Tibial nerve (tissue), 4 donors: Measurements from ENCODE around the gene CXCL9. TPM values are rescaled to one million over a fixed set of nuclear protein-coding genes. Genes with fewer than 3 reads are reported as not detected.

Source experiments
- DNase-seq, 2 donors: peaks; one replicate each; pipeline ENCODE4 v3.0.0-alpha.2; 2019; ENCODE audit warnings: low spot score in 2 of 2
- H3K27ac ChIP-seq, 4 donors: fragments of 200-600 bp; sonication (generic) in 3 of 4; one replicate each; pipeline ENCODE4 v1.5.1; 2017 to 2019; ENCODE audit warnings: mild to moderate bottlenecking in 1 of 4
- H3K27me3 ChIP-seq, 2 donors: fragments of 200-600 bp; sonication (generic) in 1 of 2; one replicate each; pipeline versions ENCODE4 v1.5.1 to v1.6.0; 2017 to 2019
- H3K36me3 ChIP-seq, 3 donors: fragments of 200-600 bp; sonication (generic); one replicate each; pipeline ENCODE4 v1.5.1; 2018 to 2019
- H3K4me1 ChIP-seq, 4 donors: fragments of 200-600 bp; sonication (generic) in 3 of 4; one replicate each; pipeline ENCODE4 v1.5.1; 2017 to 2019
- H3K4me3 ChIP-seq, 4 donors: fragments of 200-600 bp; sonication (generic) in 3 of 4; one replicate each; pipeline ENCODE4 v1.5.1; 2017 to 2019; ENCODE audit warnings: mild to moderate bottlenecking in 1 of 4, moderate library complexity in 1 of 4
- H3K9me3 ChIP-seq, 4 donors: fragments of 200-600 bp; sonication (generic) in 3 of 4; one replicate each; pipeline ENCODE4 v1.5.1; 2017 to 2019
- CTCF ChIP-seq, 5 experiments: fragments of 200-600 bp in 3 of 5; fragments of 450-650 bp in 2 of 5; sonication (generic) in 3 of 5; IDR thresholded peaks; one replicate each; pipeline ENCODE4 v1.5.1; 2016 to 2019; ENCODE audit warnings: antibody characterized with exemption in 5 of 5, mild to moderate bottlenecking in 3 of 5, moderate library complexity in 2 of 5
- EP300 ChIP-seq, 2 donors: sonication (generic); formaldehyde crosslinking; IDR thresholded peaks; one replicate each; pipeline ENCODE4 v1.6.1; 2017; ENCODE audit warnings: antibody characterized with exemption in 2 of 2, mild to moderate bottlenecking in 1 of 2
- POLR2A ChIP-seq, 2 donors: fragments of 450-650 bp; IDR thresholded peaks; one replicate each; pipeline ENCODE4 v1.6.1; 2017; ENCODE audit warnings: antibody characterized with exemption in 2 of 2, mild to moderate bottlenecking in 2 of 2, moderate library complexity in 2 of 2
- WGBS, 2 donors: methylation state at CpG; one replicate each; pipeline ENCODE4 v1.1.5; 2018; 5-methylcytosine and 5-hydroxymethylcytosine counted together
- total RNA-seq, 4 donors: library from RNA; depleted of rRNA; stranded (reverse); fragments of >200 nt; gene quantifications; one replicate each; pipeline ENCODE4 v1.1.0, GENCODE V29; 2016

Gene CXCL9
- total RNA-seq, 4 donors from 2014 or later, result 0.20 to 2.7 (median 0.84) TPM; not detected in 1

GRCh38 chr4:75992462-75992861 is 14.8 kb downstream of the CXCL9 start:
- Histone ChIP-seq H3K9me3 (no peaks in the 10 kb centered on the region), H3K4me3 (no peak overlapping the region), H3K27me3 (no peaks in the 10 kb centered on the region), H3K27ac (no peak overlapping the region), H3K4me1 (peaks cover 0 to 30% (median 14%) of the 10 kb centered on the region in 4 donors), H3K36me3 (peaks cover 0 to 5% (median 0%) of the 10 kb centered on the region in 3 donors)
- TF ChIP-seq EP300 (IDR thresholded peaks at IDR 0.05) (no peak), POLR2A (IDR thresholded peaks at IDR 0.05) (no peak)
- 81 to 91% methylated on average over 1 of the region's 1 CpG for WGBS, 2 donors
- no peak for DNase-seq

- Histone ChIP-seq H3K4me3 (peak overlapping the region; percentile 65 to 86 (median 74)), H3K4me1 (peaks cover 0 to 30% (median 14%) of the 10 kb centered on the region in 4 donors), H3K27ac (peak overlapping the region in 3 of 4 donors; percentile 53 to 84 (median 67)), H3K27me3 (no peaks in the 10 kb centered on the region), H3K9me3 (no peaks in the 10 kb centered on the region), H3K36me3 (peaks cover 0 to 8% (median 0%) of the 10 kb centered on the region in 3 donors)
- WGBS, 2 donors, result 2 to 3% methylated on average over 19 to 20 of the region's 20 CpGs
- no peak for TF ChIP-seq CTCF (IDR thresholded peaks at IDR 0.05)
- TF ChIP-seq POLR2A (IDR thresholded peaks at IDR 0.05), result no peak
- TF ChIP-seq EP300 (IDR thresholded peaks at IDR 0.05), result no peak
- no peak for DNase-seq
Observed at GRCh38 chr4:75989846-75990528, 17.3 kb downstream of the CXCL9 start.

- no peak for TF ChIP-seq EP300 (IDR thresholded peaks at IDR 0.05)
- no peak for TF ChIP-seq CTCF (IDR thresholded peaks at IDR 0.05)
- no peak for TF ChIP-seq POLR2A (IDR thresholded peaks at IDR 0.05)
- 64 to 69% methylated on average over 3 of the region's 3 CpGs for WGBS, 2 donors
- Histone ChIP-seq H3K27ac (no peak overlapping the region), H3K9me3 (no peaks in the 10 kb centered on the region), H3K4me3 (no peak overlapping the region), H3K4me1 (peaks cover 0 to 25% (median 14%) of the 10 kb centered on the region in 4 donors), H3K36me3 (peaks cover 0 to 22% (median 5%) of the 10 kb centered on the region in 3 donors), H3K27me3 (no peaks in the 10 kb centered on the region)
- DNase-seq, result no peak
Observed at GRCh38 chr4:75985116-75985515, 22.2 kb downstream of the CXCL9 start.

- H3K9me3 ChIP-seq, result no peaks in the 10 kb centered on the region
- 96 to 99% methylated on average over 4 of the region's 4 CpGs for WGBS, 2 donors
- TF ChIP-seq POLR2A (IDR thresholded peaks at IDR 0.05), result no peak
- no peak for TF ChIP-seq CTCF (IDR thresholded peaks at IDR 0.05)
- TF ChIP-seq EP300 (IDR thresholded peaks at IDR 0.05), result no peak
- H3K4me3 ChIP-seq, result no peak overlapping the region
- H3K27ac ChIP-seq, result no peak overlapping the region
- peaks cover 0 to 57% (median 29%) of the 10 kb centered on the region in 3 donors for H3K36me3 ChIP-seq
- H3K27me3 ChIP-seq, result no peaks in the 10 kb centered on the region
- no peak for DNase-seq
- no peaks in the 10 kb centered on the region for H3K4me1 ChIP-seq
Observed at GRCh38 chr4:75980576-75980975, 26.7 kb downstream of the CXCL9 start.

- Histone ChIP-seq H3K4me3 (no peak overlapping the region), H3K27me3 (no peaks in the 10 kb centered on the region), H3K27ac (no peak overlapping the region), H3K9me3 (no peaks in the 10 kb centered on the region), H3K4me1 (no peaks in the 10 kb centered on the region), H3K36me3 (peaks cover 0 to 98% (median 35%) of the 10 kb centered on the region in 3 donors)
- no peak for DNase-seq
- WGBS, 2 donors, result 100% methylated on average over 2 of the region's 2 CpGs
- no peak for TF ChIP-seq CTCF (IDR thresholded peaks at IDR 0.05)
- TF ChIP-seq POLR2A (IDR thresholded peaks at IDR 0.05), result no peak
- TF ChIP-seq EP300 (IDR thresholded peaks at IDR 0.05), result no peak
Observed at GRCh38 chr4:75976177-75976576, 31.1 kb downstream of the CXCL9 start.
